ENCODE measurements around the gene LACRT. TPM values are rescaled to one million over a fixed set of nuclear protein-coding genes. Genes with fewer than 3 reads are reported as not detected.

LACRT gene
- total and polyA plus RNA-seq, 2 of the 8 experiments (the other 6 are each of a cell fraction or from before 2014, with no cell fraction given), result not detected

DNA sequence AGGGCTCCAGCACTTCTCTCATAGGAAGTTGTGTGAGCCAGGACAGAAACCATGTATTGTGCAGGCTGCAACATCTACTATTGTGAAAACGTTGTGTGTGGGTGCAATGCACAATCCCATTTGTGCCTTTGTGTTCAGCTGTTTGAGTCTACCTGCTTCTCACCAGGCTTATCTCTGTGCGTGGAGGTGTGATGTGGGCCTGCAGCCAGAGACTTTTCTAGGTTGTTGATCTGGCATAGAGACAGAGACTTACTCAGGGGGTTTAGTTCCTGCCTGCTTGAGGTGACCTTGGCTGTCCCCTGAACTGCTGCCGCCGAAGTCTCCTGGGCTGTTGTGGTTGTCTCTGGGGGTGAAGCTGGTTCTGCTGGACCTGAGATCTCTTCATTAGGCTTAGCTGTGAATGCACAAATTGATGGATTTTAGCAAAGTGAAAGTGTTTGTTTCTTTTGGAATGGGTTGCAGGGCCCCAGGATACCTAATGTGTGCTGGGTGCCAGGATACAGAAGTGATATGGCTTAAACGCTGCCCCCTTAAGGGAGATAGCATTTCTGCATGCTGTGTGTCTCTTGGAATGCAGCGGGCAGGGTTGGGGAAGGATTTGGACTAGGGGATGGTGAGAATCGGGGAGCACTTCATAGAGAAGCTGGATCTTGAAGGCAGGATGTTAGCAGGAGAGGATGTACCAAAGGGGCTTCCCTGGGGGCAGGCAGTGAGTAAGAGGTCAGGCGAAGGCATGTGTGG is 2.5 kb downstream of the LACRT start:
- Histone ChIP-seq H3K14ac (ENCODE audit: insufficient read length) (no peak overlapping the region), H3K36me3 (ENCODE audit: control insufficient read depth in 2 of 4, insufficient read depth in 4 of 4, low read length in 3 of 4) (no peaks in the 10 kb centered on the region), H2BK5ac (ENCODE audit: low read depth, low read length) (no peak overlapping the region; the same call in 1 of the 2 replicates), H3K4me2 (ENCODE audit: insufficient read depth in 1 of 2, low read depth in 2 of 2, low read length in 2 of 2) (no peak overlapping the region), H3K9me3 (ENCODE audit: insufficient read depth in 2 of 2, low read depth in 1 of 2, low read length in 1 of 2) (peaks cover 13 to 16% of the 10 kb centered on the region in 2 experiments), H3K23me2 (ENCODE audit: low read depth, low read length) (no peaks in the 10 kb centered on the region), H3K4ac (replicated peaks; ENCODE audit: insufficient read length, low read depth, low read length) (no peak overlapping the region), H4K8ac (ENCODE audit: extremely low read depth, insufficient read depth, low read length) (no peak overlapping the region), H3K4me1 (replicated peaks in 1 of 4; ENCODE audit: control insufficient read depth in 3 of 4, insufficient read depth in 4 of 4, low read length in 3 of 4) (peaks cover 0 to 3% (median 0%) of the 10 kb centered on the region in 4 experiments; a peak in 2 of 7 replicates), H4K5ac (ENCODE audit: insufficient read length, low read depth, low read length) (no peak overlapping the region), H3K23ac (ENCODE audit: insufficient read length) (no peak overlapping the region), H3K56ac (replicated peaks; ENCODE audit: insufficient read length, low read depth, low read length) (no peak overlapping the region), H3K79me2 (ENCODE audit: control insufficient read depth in 1 of 2, insufficient read depth in 2 of 2, low read length in 2 of 2) (no peaks in the 10 kb centered on the region), H3K9ac (replicated peaks in 1 of 4; ENCODE audit: extremely low read depth in 1 of 4, low read depth in 3 of 4, low read length in 3 of 4) (no peak overlapping the region), H3K27me3 (replicated peaks in 1 of 4; ENCODE audit: control insufficient read depth in 3 of 4, extremely low read depth in 1 of 4, insufficient read depth in 3 of 4, low read length in 3 of 4) (no peaks in the 10 kb centered on the region), H3K27ac (ENCODE audit: low read depth, low read length) (no peak overlapping the region), H4K20me1 (replicated peaks in 1 of 2; ENCODE audit: control insufficient read depth in 1 of 2, insufficient read depth in 2 of 2, low read length in 2 of 2) (no peaks in the 10 kb centered on the region), H2AK5ac (ENCODE audit: low read depth, low read length) (no peak overlapping the region), H3K18ac (ENCODE audit: extremely low read depth, low read length) (no peak overlapping the region), H2BK12ac (ENCODE audit: low read depth, low read length) (no peak overlapping the region), H3K4me3 (ENCODE audit: extremely low read depth in 1 of 4, insufficient read depth in 2 of 4, low read depth in 3 of 4, low read length in 4 of 4) (no peak overlapping the region), H2BK120ac (replicated peaks; ENCODE audit: low read depth, low read length) (no peak overlapping the region), H3K79me1 (ENCODE audit: low read depth, low read length) (no peaks in the 10 kb centered on the region), H2BK15ac (ENCODE audit: low read length) (no peak overlapping the region), H2BK20ac (ENCODE audit: low read length) (no peak overlapping the region), H4K91ac (replicated peaks; ENCODE audit: insufficient read length, low read length) (no peak overlapping the region), H2AFZ (ENCODE audit: low read length) (0 out of 2 replicates have a peak overlapping the region, but pooled peaks have one; percentile 31)
- FAIRE-seq (peak; percentile 87), DNase-seq (ENCODE audit: low read depth in 1 of 2, low spot score in 2 of 2) (peak in 1 of 2 experiments; percentile 50)
- ChIA-PET POLR2A (ENCODE audit: partially characterized antibody) (interaction anchor here (1.1 kb wide), 1 partner anchor 24 kb away, joined by 3 read pairs; no protein-coding TSS in a partner anchor), CTCF (ENCODE audit: partially characterized antibody) (interaction anchor here (0.8 to 4.2 kb wide), 24 partner anchors 9 to 1164 kb away, joined by 3 to 22 read pairs (median 4); no protein-coding TSS in a partner anchor)
- 70% methylated on average over 8 of the region's 8 CpGs; no CpG with 5 or more reads in 1 of the 2 experiments for WGBS, 2 experiments (ENCODE audit: extremely low coverage in 1 of 2, insufficient coverage in 1 of 2, insufficient read length in 1 of 2, insufficient replicate concordance in 2 of 2, low coverage in 1 of 2, low lambda C conversion rate in 2 of 2, missing lambda C conversion rate in 1 of 2)
- TF ChIP-seq FOSL1 (IDR thresholded peaks at IDR 0.05; ENCODE audit: insufficient read depth, low read depth, low read length) (no peak), BCL11A (IDR thresholded peaks at IDR 0.05; ENCODE audit: low read depth in 2 of 2, low read length in 2 of 2) (no peak), NRF1 (IDR thresholded peaks at IDR 0.05; ENCODE audit: low read depth, low read length) (no peak), RXRA (IDR thresholded peaks at IDR 0.05; ENCODE audit: insufficient read depth, low read depth, low read length) (no peak), CBX5 (IDR thresholded peaks at IDR 0.05; ENCODE audit: low read depth, low read length) (no peak), HDAC6 (IDR thresholded peaks at IDR 0.05; ENCODE audit: low read depth, low read length) (no peak), CEBPB (IDR thresholded peaks at IDR 0.05; ENCODE audit: low read depth, low read length) (no peak), EP300 (IDR thresholded peaks at IDR 0.05; ENCODE audit: borderline replicate concordance in 1 of 2, low read depth in 2 of 2, low read length in 2 of 2) (no peak), POLR2A (IDR thresholded peaks at IDR 0.05; ENCODE audit: control extremely low read depth in 1 of 2, low read depth in 2 of 2, low read length in 2 of 2) (no peak), SIRT6 (IDR thresholded peaks at IDR 0.05; ENCODE audit: low read length) (no peak), KDM1A (IDR thresholded peaks at IDR 0.05; ENCODE audit: borderline replicate concordance, low read length) (no peak), YY1 (IDR thresholded peaks at IDR 0.05; ENCODE audit: low read depth, low read length) (no peak)
- TF ChIP-seq, protein P1, sequence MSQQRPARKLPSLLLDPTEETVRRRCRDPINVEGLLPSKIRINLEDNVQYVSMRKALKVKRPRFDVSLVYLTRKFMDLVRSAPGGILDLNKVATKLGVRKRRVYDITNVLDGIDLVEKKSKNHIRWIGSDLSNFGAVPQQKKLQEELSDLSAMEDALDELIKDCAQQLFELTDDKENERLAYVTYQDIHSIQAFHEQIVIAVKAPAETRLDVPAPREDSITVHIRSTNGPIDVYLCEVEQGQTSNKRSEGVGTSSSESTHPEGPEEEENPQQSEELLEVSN (IDR thresholded peaks at IDR 0.05), result no peak

Data from H1 (cell line).